ENCODE measurements around the gene SLC7A11.

GRCh38 chr4:138192113-138192512 is 50.0 kb downstream of the SLC7A11 start:
- no peak for TF ChIP-seq CTCF (IDR thresholded peaks at IDR 0.05)
- no peak for TF ChIP-seq PREB (CRISPR knock-in tag; IDR thresholded peaks at IDR 0.05; ENCODE audit: borderline replicate concordance)
- TF ChIP-seq ATF1 (CRISPR knock-in tag; IDR thresholded peaks at IDR 0.05): no peak
- no peak for TF ChIP-seq NFE2L1 (CRISPR knock-in tag; IDR thresholded peaks at IDR 0.05)
- no peak for TF ChIP-seq ZNF121 (CRISPR knock-in tag; IDR thresholded peaks at IDR 0.05)
- TF ChIP-seq CREM (CRISPR knock-in tag; IDR thresholded peaks at IDR 0.05): no peak
- TF ChIP-seq HMGXB4 (CRISPR knock-in tag; IDR thresholded peaks at IDR 0.05): no peak
- no peak for TF ChIP-seq USF1 (CRISPR knock-in tag; IDR thresholded peaks at IDR 0.05)
- no peak for TF ChIP-seq MLX (CRISPR knock-in tag; IDR thresholded peaks at IDR 0.05)
- no peak for TF ChIP-seq ZBTB43 (CRISPR knock-in tag; IDR thresholded peaks at IDR 0.05)
- TF ChIP-seq CBFB (CRISPR knock-in tag; IDR thresholded peaks at IDR 0.05; ENCODE audit: low read depth): no peak
- TF ChIP-seq JAZF1 (CRISPR knock-in tag; IDR thresholded peaks at IDR 0.05): no peak
- TF ChIP-seq ESRRA (CRISPR knock-in tag; IDR thresholded peaks at IDR 0.05; ENCODE audit: borderline replicate concordance): no peak

Measured in WTC11 (cell line).